GM21526 (cell line): ENCODE measurements around the gene PPT1.
"Not testable (repeated sequence)": the region's sequence is repeated elsewhere in the genome, so short reads cannot be mapped to it uniquely, and the experiment has no call there.

Source experiments
- ATAC-seq: cut with Tn5 transposase; IDR thresholded peaks from one replicate; pipeline ENCODE4 v1.9.1; 2021; ENCODE audit warnings: moderate library complexity; ENCODE audit not compliant: unreplicated experiment, low FRiP score

PPT1 gene

DNA sequence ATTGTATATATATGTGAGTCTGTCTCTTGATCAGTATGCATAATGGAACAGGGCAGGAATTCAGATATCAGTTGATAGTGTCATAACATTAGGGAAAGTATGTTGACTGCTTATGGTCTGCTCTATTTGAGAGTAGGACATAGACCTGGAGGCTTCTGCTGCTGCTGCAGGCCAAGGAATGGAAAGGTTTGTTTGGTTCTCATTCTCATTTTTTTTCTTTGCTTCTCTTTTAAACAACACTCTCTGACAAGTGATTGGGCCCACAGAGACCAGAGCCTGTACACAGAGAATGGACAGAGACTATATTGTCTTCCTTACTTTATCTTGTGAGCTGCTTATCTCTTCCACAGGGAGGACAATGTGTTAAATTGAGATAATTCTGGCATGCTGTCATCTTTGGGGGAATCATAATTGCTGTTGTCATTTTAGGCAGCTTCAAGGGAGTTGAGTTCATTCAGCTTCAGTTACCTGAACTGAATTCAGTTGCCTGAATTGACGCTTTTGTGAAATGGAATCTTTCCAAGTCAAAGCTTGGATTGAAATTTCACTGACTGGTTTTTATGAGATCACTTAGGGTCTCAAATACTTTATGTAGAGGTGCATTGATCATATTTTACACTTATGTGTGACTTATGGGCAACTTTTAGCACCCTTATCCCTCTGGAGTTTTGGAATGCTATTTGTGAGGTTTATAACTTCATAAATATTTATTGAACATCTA, 39.6 kb downstream of the PPT1 start:
- no peak for ATAC-seq

DNA sequence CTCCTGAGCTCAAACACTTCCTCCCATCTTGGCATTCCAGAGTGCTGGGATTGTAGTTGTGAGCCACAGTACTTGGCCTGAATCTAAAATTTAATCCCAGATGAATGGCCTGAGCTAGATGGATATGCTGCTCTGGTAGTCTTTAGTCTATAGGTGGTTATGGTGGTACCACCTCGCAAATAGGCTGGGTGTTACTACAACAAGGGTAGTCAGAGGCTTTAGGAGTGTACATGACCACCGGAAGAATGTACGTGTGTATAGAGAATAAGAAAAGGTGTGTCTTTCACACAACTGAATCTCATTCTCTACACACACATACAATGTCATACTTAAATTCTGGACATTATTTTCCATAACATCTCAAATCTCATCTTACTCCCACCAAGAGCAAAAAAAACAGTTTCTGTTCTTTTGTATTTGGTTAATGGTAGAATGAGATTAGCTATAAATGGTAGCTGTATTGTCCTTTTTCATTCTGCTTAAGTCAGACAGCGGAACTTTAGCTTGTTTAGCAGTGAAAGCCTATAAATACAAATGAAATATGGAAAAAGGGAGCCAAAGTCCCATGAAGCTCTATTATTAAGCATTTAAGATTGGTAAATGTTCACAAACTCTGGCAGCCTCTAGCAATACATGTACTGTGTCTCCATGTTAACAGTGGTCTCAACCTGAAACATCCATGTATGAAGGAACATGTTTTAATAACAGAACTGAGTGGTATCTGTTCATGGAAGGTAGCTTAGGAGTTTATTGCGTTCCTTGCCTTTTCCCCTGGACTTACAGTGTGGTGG, 40.3 kb downstream of the PPT1 start:
- no peak for ATAC-seq

GRCh38 chr1:40053138-40053887, 43.7 kb downstream of the PPT1 start:
- no peak for ATAC-seq

DNA sequence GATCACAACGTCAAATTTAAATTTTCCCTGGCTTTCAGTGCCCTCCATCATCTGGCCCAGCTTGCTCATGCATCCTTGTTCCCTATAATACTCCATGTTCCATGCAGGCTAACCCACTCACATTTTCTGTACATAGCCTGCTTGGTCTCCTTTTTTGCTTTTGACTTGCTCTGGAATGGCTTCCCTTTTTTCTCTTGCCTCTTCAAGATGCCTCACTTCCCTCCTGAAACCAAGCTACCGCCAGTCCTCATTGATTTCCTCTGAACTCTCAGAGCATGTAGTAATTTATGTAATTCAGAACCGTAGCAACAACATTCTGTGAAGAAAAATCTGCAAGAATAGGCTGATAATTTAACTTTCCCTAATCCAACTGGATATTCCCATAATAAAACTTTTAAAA, 46.2 kb downstream of the PPT1 start:
- ATAC-seq, result no peak

DNA sequence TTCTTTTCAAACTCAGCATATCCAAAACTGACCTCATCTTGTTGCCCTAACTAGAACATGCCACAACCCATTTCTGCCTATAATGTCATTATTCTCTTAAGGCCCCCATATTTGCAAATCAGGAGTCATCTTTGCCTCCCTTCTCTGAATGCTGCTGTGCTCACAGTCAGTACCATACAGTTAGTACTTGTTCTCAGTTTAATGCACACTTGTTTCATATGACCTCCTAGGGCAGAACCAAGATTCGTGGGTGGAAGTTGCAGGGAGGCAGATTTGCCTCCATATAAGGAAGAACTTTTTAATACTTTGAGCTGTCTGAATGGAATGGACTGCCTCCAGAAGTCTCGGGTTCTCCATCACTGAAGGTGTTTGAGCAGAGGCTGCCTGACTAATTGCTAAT, 47.3 kb downstream of the PPT1 start:
- no peak for ATAC-seq

GRCh38 chr1:40047769-40048168, 49.3 kb downstream of the PPT1 start:
- ATAC-seq, result no peak

DNA sequence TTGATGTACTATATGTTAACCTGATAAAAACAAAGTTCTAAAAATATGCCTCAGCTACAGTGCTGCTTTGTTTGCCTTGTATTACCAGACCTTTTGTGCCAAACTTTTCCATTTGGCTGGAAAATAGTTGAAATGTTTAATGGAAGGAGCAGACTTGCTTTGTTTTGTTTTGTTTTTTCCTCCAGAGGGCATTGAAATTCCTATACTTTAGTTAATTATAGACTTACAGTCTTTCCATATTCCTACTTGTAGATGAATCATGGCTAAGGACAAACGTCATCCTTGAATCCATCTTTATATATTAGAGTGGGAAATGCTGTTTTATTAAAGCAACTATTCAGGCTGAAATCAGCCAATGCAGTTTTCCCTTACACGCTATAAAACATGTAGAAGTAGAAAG, 49.8 kb downstream of the PPT1 start:
- ATAC-seq, result no peak

DNA sequence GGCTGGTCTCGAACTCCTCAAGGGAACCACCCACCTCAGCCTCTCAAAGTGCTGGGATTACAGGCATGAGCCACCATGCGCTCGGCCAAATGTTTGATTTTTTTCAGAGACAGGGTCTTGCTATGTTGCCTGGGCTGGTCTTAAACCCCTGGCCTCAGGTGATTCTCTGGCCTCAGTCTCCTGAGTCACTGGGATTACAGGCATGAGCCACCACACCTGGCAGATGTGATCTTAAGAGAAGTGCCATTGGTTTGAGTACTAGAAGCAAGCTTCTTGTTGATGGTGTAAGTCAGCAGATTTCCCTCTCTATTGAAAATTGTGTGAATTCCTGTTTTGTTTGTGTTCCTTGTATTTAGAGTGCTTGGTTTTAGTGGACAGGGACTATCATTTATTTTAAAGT, 51.3 kb downstream of the PPT1 start:
- no peak for ATAC-seq

- ATAC-seq, result no peak
Measured at GRCh38 chr1:40045182-40045581, 51.9 kb downstream of the PPT1 start.

DNA sequence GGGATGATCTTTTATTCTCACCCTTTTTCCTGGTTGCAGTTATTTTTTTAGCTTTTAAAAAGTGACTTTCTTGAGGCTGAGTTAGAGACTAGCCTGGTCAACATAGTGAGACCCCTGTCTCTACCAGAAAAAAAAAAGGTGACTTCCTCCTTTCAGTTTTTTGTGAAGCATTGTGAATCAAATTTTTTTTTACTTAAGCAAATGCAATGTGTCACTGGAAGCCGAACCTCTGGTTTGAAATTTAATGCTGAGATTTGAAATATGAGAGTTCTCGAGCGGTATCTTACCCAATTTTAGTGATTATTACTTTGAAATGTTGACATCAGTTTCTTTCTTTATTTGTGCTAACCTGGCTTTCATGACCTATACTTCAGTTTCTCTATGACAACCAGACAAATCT, 52.9 kb downstream of the PPT1 start:
- no peak for ATAC-seq

DNA sequence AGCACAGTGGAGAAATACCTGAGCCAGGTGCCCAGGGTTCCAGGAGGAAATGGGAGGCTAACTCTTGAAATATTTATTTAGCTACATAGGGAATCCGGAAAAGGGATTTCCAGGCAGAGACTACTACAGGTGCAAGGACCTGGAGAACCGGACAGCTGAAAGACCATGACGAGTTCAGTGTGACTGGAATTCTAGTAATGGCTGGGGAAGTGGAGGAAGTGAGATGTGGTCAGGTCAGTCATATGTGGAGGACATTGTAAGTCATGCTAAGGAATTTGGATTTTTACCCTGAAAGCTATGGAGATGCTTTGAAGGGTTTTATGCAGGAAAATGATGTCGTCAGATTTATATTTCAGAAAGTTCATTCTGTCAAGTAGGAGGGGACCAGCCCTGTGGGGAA, 54.7 kb downstream of the PPT1 start:
- ATAC-seq, result no peak

GRCh38 chr1:40041466-40041838, 55.6 kb downstream of the PPT1 start:
- no peak for ATAC-seq

DNA sequence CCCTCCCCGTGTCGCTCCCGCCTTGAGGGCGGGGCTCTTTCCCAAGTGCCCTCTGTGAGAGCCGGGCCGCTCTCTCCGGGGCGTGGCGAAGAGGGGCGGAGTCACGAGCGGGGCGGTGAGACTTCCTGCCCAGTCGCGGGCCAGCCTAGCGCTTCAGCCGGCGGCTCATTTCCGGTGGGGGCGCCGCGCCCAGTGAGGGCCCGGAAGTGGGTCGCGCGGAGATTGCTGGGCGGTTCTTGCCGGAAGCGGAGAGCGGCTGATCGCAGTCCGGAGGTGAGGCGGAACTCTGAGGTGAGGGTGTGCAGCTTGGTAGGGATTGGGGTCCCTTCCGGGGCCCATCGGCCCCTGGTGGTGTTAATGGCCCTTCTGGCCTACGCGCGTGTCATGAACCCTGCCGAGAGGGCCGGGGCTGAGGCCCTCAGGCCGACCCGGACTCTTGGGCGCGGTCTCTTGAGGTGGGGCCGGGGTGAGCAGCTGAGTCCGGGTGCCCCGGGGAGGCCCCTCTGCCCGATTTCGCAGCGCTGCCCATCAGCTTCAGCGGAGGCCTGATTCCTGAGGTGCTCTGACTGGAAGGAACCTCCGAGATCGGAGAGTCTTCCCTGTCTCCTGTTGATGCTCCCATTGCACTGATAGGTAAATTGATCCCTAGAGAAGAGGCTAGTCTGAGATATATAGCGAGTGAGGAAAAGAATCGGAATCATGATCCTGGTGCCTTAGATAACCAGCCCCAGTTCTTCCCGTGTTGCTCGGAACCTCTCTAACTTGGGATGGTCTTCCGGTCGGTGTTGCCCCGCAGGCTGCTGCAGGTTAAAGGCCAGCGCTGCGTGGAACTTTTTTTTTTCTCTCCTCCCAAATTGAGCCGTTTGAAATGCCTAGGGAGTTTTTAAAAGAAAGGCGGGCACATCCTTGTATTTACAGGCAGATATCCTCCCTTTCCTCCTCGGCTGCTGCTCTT, 56.3 kb downstream of the PPT1 start, which contains the start of gene CAP1:
Gene CAP1, plus strand, starts transcription at position 219 of the 955 bp plus-strand sequence. CDS start 18,618 bp downstream, outside the sequence.
- peak; percentile 77 for ATAC-seq

- ATAC-seq, result peak; percentile 55
Measured at GRCh38 chr1:40039757-40040510, 57.1 kb downstream of the PPT1 start.

GRCh38 chr1:40039245-40039756, 57.8 kb downstream of the PPT1 start:
- peak; percentile 5 for ATAC-seq

- ATAC-seq, result no peak
Measured at GRCh38 chr1:40038697-40039096, 58.4 kb downstream of the PPT1 start.

- ATAC-seq, result not testable (repeated sequence)
Measured at GRCh38 chr1:40037254-40037653, 59.8 kb downstream of the PPT1 start.

- ATAC-seq, result no peak
Measured at GRCh38 chr1:40036574-40036973, 60.5 kb downstream of the PPT1 start.

DNA sequence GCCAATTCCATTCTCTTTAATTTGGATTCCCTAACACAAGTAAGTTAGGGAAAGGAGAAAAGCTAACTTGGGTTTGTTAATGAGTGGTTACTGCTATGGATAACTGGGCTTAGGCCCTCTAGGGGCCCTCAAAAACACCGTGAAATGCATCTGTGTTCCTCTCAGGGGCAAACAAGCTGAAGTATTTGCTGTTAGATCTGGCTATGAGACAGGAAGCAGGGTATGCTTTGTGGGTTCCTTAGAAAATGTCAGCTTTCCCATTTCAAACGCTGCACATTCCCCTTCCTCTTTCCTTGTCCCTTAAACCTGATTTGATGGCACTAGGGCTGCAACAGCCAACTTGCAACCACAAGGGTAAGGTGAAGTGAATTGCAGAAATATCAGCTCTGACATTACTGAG, 62.2 kb downstream of the PPT1 start:
- no peak for ATAC-seq
